ENCODE data around the gene CDH13.

The CDH13 gene

GRCh38 chr16:82820855-82821254, 194.1 kb downstream of the CDH13 start:
- Histone ChIP-seq H3K4ac (ENCODE audit: low read depth in 1 of 2, low read length in 2 of 2) (no peak overlapping the region), H3K27me3 (ENCODE audit: control insufficient read depth in 1 of 2, insufficient read depth in 1 of 2, low read length in 2 of 2) (no peaks in the 10 kb centered on the region), H3K27ac (ENCODE audit: low read length, poor library complexity, severe bottlenecking) (no peak overlapping the region), H2BK12ac (ENCODE audit: low read length in 2 of 2) (no peak overlapping the region), H3K79me1 (replicated peaks; ENCODE audit: low read length, poor library complexity, severe bottlenecking) (peaks cover 13% of the 10 kb centered on the region), H3K36me3 (ENCODE audit: control insufficient read depth in 1 of 2, insufficient read depth in 2 of 2, low read depth in 1 of 2, low read length in 2 of 2) (no peaks in the 10 kb centered on the region), H3K4me3 (ENCODE audit: insufficient read depth in 1 of 2, low read depth in 1 of 2, low read length in 2 of 2) (no peak overlapping the region), H3K9me3 (ENCODE audit: control insufficient read depth, low read length) (peaks cover 9% of the 10 kb centered on the region), H4K91ac (ENCODE audit: low read length) (no peak overlapping the region), H3K14ac (ENCODE audit: low read length in 2 of 2) (no peak overlapping the region), H3K23ac (ENCODE audit: low read length in 2 of 2) (no peak overlapping the region), H3K9ac (ENCODE audit: low read length) (no peak overlapping the region), H3K4me2 (ENCODE audit: low read length, poor library complexity, severe bottlenecking) (no peak overlapping the region), H3K18ac (ENCODE audit: low read depth in 1 of 2, low read length in 2 of 2) (no peak overlapping the region), H2AK5ac (ENCODE audit: low read length, severe bottlenecking) (no peak overlapping the region), H2BK15ac (ENCODE audit: low read depth, poor library complexity, severe bottlenecking) (no peak overlapping the region), H2BK120ac (ENCODE audit: low read depth, low read length) (no peak overlapping the region), H3K4me1 (ENCODE audit: control insufficient read depth, insufficient read depth, low read depth, low read length) (no peaks in the 10 kb centered on the region), H2BK5ac (ENCODE audit: low read depth, low read length, poor library complexity, severe bottlenecking) (no peak overlapping the region), H4K8ac (ENCODE audit: low read length) (no peak overlapping the region), H2AFZ (ENCODE audit: low read depth, low read length) (peak overlapping the region; percentile 27)
- DNase-seq: no peak
- 96% methylated on average over 2 of the region's 2 CpGs for WGBS

DNA sequence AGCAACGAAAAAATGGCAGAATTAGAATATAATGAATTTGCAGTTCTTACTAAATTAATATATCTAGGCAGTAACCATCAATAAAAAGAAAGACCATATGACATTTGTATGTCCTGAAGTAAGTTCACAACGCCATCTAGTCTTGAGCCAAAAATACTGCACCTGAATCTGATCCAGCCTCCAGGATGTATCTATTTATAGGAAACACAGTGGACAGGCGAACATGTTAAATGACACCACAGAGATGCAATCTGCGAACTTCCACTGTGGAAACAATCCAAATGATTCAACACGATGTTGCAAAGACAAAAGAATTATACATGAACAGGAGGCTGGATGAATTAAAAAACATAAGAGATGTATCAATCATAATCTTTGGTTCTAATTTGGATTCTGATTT, 197.6 kb downstream of the CDH13 start:
- H4K91ac ChIP-seq (ENCODE audit: low read length): no peak overlapping the region
- no peak overlapping the region for H3K27ac ChIP-seq (ENCODE audit: low read length, poor library complexity, severe bottlenecking)
- H3K4me3 ChIP-seq (ENCODE audit: insufficient read depth in 1 of 2, low read depth in 1 of 2, low read length in 2 of 2): no peak overlapping the region
- H2AFZ ChIP-seq (ENCODE audit: low read depth, low read length): no peak overlapping the region
- no peak overlapping the region for H3K4ac ChIP-seq (ENCODE audit: low read depth in 1 of 2, low read length in 2 of 2)
- no peak overlapping the region for H3K18ac ChIP-seq (ENCODE audit: low read depth in 1 of 2, low read length in 2 of 2)
- H3K4me1 ChIP-seq (ENCODE audit: control insufficient read depth, insufficient read depth, low read depth, low read length): no peaks in the 10 kb centered on the region
- no peak overlapping the region for H3K14ac ChIP-seq (ENCODE audit: low read length in 2 of 2)
- peaks cover 17% of the 10 kb centered on the region for H3K79me1 ChIP-seq (replicated peaks; ENCODE audit: low read length, poor library complexity, severe bottlenecking)
- DNase-seq: no peak
- H3K23ac ChIP-seq (ENCODE audit: low read length in 2 of 2): no peak overlapping the region
- no peak overlapping the region for H2BK15ac ChIP-seq (ENCODE audit: low read depth, poor library complexity, severe bottlenecking)
- H3K4me2 ChIP-seq (ENCODE audit: low read length, poor library complexity, severe bottlenecking): no peak overlapping the region
- H3K36me3 ChIP-seq (ENCODE audit: control insufficient read depth in 1 of 2, insufficient read depth in 2 of 2, low read depth in 1 of 2, low read length in 2 of 2): no peaks in the 10 kb centered on the region
- whole genome bisulfite sequencing: 94% methylated on average over 3 of the region's 5 CpGs
- no peaks in the 10 kb centered on the region for H3K27me3 ChIP-seq (ENCODE audit: control insufficient read depth in 1 of 2, insufficient read depth in 1 of 2, low read length in 2 of 2)
- H3K9ac ChIP-seq (ENCODE audit: low read length): no peak overlapping the region
- no peak overlapping the region for H2BK5ac ChIP-seq (ENCODE audit: low read depth, low read length, poor library complexity, severe bottlenecking)
- no peak overlapping the region for H2AK5ac ChIP-seq (ENCODE audit: low read length, severe bottlenecking)
- H4K8ac ChIP-seq (ENCODE audit: low read length): no peak overlapping the region
- no peak overlapping the region for H2BK12ac ChIP-seq (ENCODE audit: low read length in 2 of 2)
- H3K9me3 ChIP-seq (ENCODE audit: control insufficient read depth, low read length): peaks cover 9% of the 10 kb centered on the region
- H2BK120ac ChIP-seq (ENCODE audit: low read depth, low read length): no peak overlapping the region

DNA sequence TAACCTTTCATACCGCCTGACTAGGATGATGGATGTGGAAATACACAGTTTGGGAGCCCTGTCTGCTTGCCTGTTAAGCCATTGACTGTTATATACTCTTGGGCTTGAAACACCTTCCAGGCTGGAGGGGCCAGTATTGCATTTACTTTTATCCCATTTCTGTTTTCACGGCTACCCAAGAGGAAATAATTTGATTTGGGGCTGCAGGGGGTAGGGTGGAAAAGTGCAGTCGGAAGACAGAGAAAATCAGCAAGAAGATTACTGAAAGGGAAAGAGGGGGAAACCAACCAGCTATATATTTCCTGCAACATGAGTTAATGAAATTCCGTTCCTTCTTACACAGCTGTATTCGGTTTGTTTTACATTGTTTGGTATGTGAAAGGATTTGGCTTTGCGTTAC, 202.5 kb downstream of the CDH13 start:
- 100% methylated on average over 3 of the region's 6 CpGs for WGBS
- Histone ChIP-seq H3K79me1 (replicated peaks; ENCODE audit: low read length, poor library complexity, severe bottlenecking) (peaks cover 15% of the 10 kb centered on the region), H3K4me1 (ENCODE audit: control insufficient read depth, insufficient read depth, low read depth, low read length) (no peaks in the 10 kb centered on the region), H3K9ac (ENCODE audit: low read length) (no peak overlapping the region), H4K8ac (ENCODE audit: low read length) (no peak overlapping the region), H2BK15ac (ENCODE audit: low read depth, poor library complexity, severe bottlenecking) (no peak overlapping the region), H2BK120ac (ENCODE audit: low read depth, low read length) (no peak overlapping the region), H3K27ac (ENCODE audit: low read length, poor library complexity, severe bottlenecking) (no peak overlapping the region), H2BK12ac (ENCODE audit: low read length in 2 of 2) (no peak overlapping the region), H3K9me3 (ENCODE audit: control insufficient read depth, low read length) (peaks cover 3% of the 10 kb centered on the region), H3K27me3 (ENCODE audit: control insufficient read depth in 1 of 2, insufficient read depth in 1 of 2, low read length in 2 of 2) (no peaks in the 10 kb centered on the region), H3K4ac (ENCODE audit: low read depth in 1 of 2, low read length in 2 of 2) (no peak overlapping the region), H4K91ac (ENCODE audit: low read length) (no peak overlapping the region), H2AK5ac (ENCODE audit: low read length, severe bottlenecking) (no peak overlapping the region), H3K4me2 (ENCODE audit: low read length, poor library complexity, severe bottlenecking) (no peak overlapping the region), H3K23ac (ENCODE audit: low read length in 2 of 2) (no peak overlapping the region), H3K14ac (ENCODE audit: low read length in 2 of 2) (no peak overlapping the region), H3K18ac (ENCODE audit: low read depth in 1 of 2, low read length in 2 of 2) (no peak overlapping the region), H3K4me3 (ENCODE audit: insufficient read depth in 1 of 2, low read depth in 1 of 2, low read length in 2 of 2) (no peak overlapping the region), H3K36me3 (ENCODE audit: control insufficient read depth in 1 of 2, insufficient read depth in 2 of 2, low read depth in 1 of 2, low read length in 2 of 2) (no peaks in the 10 kb centered on the region), H2BK5ac (ENCODE audit: low read depth, low read length, poor library complexity, severe bottlenecking) (no peak overlapping the region), H2AFZ (ENCODE audit: low read depth, low read length) (no peak overlapping the region)
- DNase-seq: no peak

DNA sequence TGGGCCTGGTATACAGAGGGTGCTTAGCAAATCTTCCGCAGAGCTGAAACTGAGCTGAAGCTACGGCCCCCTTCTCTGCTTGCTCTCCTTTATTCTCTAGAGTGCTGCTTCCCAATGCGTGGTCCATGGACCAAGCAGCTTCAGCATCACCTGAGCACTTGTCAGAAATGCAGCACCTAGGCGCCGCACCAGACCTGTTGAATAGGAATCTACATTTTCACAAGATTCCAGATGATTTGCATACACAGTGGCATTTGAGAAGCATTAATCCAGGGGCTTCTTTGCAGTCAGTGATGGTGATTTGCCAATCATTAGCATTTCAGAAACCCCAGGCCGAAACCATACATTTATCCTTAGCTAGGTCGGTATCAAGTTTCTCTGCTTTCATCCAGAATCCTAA, 204.2 kb downstream of the CDH13 start:
- WGBS: 84% methylated on average over 5 of the region's 7 CpGs
- Histone ChIP-seq H3K9me3 (ENCODE audit: control insufficient read depth, low read length) (no peaks in the 10 kb centered on the region), H3K36me3 (ENCODE audit: control insufficient read depth in 1 of 2, insufficient read depth in 2 of 2, low read depth in 1 of 2, low read length in 2 of 2) (no peaks in the 10 kb centered on the region), H3K18ac (ENCODE audit: low read depth in 1 of 2, low read length in 2 of 2) (no peak overlapping the region), H3K23ac (ENCODE audit: low read length in 2 of 2) (no peak overlapping the region), H4K8ac (ENCODE audit: low read length) (no peak overlapping the region), H3K4me1 (ENCODE audit: control insufficient read depth, insufficient read depth, low read depth, low read length) (no peaks in the 10 kb centered on the region), H3K14ac (ENCODE audit: low read length in 2 of 2) (no peak overlapping the region), H2BK5ac (ENCODE audit: low read depth, low read length, poor library complexity, severe bottlenecking) (no peak overlapping the region), H2AK5ac (ENCODE audit: low read length, severe bottlenecking) (no peak overlapping the region), H3K4ac (ENCODE audit: low read depth in 1 of 2, low read length in 2 of 2) (no peak overlapping the region), H2BK15ac (ENCODE audit: low read depth, poor library complexity, severe bottlenecking) (no peak overlapping the region), H3K4me2 (ENCODE audit: low read length, poor library complexity, severe bottlenecking) (no peak overlapping the region), H2BK120ac (ENCODE audit: low read depth, low read length) (no peak overlapping the region), H3K27ac (ENCODE audit: low read length, poor library complexity, severe bottlenecking) (no peak overlapping the region), H3K79me1 (replicated peaks; ENCODE audit: low read length, poor library complexity, severe bottlenecking) (peaks cover 13% of the 10 kb centered on the region), H3K9ac (ENCODE audit: low read length) (no peak overlapping the region), H3K4me3 (ENCODE audit: insufficient read depth in 1 of 2, low read depth in 1 of 2, low read length in 2 of 2) (no peak overlapping the region), H4K91ac (ENCODE audit: low read length) (no peak overlapping the region), H3K27me3 (ENCODE audit: control insufficient read depth in 1 of 2, insufficient read depth in 1 of 2, low read length in 2 of 2) (no peaks in the 10 kb centered on the region), H2BK12ac (ENCODE audit: low read length in 2 of 2) (no peak overlapping the region), H2AFZ (ENCODE audit: low read depth, low read length) (no peak overlapping the region)
- no peak for DNase-seq
